GM18858 (cell line): ENCODE results near the gene LDLRAD4.
A peak's percentile ranks its signal among the peaks of the same experiment; 100 is the strongest.

Experiments
- ATAC-seq: cut with Tn5 transposase; IDR thresholded peaks from one replicate; pipeline ENCODE4 v1.9.1; 2021; ENCODE audit not compliant: unreplicated experiment

LDLRAD4 gene

DNA sequence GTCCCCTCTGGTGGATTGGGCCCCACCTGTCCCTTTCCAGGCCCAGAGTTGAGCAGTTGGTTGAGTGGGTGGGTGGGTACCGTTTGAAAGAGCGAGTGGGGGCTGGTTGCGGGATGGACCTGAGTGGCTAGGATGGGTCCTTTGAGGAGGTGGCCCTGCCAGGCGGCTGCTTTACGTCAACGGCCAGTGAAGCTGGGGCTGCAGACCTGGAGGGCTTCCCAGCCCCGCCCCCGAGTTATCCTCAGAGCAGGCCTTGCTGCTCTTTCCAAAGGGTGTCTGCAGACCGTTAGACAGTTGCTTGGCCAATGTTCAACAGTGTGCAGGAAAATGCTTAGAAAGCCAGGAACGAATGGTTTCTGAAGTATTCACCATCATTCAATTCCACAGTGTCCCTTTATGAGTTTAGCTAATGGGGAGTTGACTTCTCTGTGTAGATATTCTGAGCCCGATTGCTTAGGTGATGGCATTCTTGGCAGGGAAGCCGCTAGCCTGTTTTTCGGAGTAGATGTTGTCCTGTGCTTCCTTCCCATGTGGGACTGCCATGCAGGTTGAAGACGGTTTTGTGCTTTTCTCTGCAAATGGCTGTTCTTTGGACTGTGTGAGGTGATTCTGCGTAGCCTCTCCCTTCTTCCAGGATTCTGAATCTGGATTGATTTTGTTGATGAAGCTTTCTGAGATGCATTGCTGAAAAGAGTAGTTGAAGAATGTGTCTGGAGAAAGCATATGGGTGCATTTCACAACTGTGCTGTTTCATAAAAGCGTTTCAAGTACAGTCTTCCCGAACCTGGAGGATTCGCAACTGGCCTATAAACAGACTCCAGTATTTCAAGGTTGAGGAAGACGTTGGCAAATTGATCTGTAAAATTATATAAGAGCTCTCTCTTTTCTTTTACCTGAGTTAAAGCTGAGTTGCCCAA is 45.8 kb downstream of the LDLRAD4 start:
- ATAC-seq, result no peak

DNA sequence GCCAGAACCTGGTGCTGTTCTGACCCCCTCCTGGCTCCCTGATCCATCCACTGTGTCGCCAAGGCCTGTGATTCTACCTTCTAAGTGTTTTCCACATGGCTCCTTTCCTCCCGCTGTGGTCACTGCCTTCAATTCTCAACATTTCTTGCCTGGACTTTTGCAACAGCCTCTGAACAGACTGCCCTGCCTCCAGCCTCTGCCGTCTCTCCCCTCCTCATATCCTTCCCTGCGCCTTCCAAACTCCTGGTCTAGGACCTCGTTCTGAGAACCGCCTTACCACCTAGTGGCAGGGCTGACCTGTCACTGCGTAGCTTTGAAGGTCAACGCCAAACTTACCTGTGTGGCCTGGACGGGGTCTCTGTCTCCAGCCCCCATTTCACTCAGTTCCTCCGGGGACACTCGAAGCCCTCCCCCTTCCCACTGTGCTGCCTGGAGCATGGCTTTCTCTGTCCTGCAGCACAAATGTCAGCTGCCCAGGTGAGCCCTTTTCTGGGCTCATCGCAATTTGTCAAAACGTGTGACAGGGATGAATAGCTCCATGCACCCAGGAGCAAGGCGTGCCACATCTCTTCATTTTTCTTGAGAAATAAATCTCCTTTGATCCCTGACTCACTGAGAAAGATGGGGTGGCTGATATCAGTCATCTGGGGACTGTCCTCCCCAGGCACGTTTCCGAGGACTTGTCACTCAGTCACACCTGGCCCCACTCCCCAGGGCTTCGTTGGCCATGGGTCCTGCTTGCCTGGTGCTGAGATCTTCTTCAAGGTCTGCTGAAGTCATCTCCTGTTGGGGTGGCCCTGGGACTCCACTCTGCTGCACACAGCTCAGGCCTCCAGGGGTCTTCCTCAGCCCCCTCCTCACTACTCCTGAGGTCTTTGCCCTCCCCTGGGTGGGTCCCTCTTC is 46.7 kb downstream of the LDLRAD4 start:
- no peak for ATAC-seq

DNA sequence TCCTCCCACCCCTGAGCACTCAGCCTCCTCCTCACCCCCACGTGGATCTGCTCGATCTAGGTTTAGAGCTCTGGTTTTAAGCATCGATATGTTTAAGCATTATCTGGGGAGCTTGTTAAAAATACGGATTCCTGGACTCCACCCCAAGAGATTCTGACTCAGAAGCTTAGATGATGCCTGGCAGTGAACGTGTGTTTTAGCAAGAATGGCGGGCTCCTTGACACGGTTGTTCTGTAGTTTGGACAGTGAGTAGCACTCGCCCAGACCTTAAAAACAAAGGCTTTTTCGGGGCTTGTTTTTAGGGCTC is 47.3 kb downstream of the LDLRAD4 start:
- ATAC-seq, result no peak

DNA sequence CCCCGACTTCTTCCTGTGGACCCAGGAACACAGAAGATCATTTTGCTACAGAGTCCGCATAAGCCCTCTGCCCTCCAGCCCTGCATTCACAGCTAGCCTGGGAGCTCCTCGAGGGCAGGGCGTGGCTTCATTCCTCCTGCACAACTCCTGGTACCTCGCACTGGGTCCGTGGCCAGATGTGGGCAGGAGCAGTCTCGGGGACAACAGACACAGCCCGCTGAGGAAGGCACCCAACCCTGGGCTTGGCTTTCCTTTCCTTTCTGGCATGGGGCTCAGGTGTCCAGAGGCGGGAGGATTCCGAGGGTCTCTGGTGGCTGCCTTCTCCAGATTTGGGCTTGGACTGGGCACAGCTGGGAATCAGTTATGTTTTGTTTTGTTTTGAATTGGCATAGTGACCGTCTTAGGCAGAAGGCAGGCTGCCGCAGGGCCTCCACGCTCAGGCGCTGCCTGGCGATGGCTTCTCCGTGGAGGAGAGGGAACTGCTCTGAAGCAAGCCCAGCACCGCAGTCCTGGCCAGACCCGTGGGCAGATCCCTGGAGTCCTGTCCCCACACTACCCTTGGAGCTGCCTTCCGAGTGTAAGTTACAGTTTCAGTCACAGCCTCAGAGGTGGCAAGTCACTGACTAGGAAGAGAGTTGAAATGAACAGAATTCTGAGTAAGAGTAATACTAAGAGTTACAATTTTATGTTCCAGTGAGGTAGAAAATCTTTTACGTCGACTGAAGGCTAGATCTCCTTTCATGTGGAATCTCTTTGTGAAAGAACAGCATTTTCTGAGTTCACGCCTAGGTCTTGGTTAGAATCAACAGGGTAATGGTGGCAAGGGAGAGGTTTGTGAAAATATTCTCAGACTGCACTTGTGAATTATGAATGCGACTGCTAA is 47.9 kb downstream of the LDLRAD4 start:
- ATAC-seq, result no peak

DNA sequence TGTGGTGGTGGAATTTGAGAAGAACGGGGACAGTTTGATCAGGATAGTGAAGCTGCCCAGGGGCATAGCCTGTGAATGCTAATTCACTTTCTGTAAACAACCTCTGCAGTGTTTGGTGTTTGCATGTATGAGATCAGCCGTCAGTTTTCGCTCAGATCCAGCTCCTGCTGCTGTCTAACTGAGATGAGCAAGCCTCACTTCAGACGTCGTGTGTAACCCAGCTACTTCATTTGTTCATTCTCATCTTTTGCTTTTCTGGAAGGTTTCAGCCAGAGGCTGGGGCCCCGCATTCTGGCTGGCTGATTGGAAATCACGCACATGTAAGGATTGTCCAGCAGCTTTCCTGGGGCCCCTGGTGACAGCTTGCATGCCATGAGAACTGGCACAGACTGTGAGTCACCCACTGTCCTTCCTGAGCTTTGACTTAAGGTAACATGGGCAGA is 48.9 kb downstream of the LDLRAD4 start:
- ATAC-seq, result no peak

DNA sequence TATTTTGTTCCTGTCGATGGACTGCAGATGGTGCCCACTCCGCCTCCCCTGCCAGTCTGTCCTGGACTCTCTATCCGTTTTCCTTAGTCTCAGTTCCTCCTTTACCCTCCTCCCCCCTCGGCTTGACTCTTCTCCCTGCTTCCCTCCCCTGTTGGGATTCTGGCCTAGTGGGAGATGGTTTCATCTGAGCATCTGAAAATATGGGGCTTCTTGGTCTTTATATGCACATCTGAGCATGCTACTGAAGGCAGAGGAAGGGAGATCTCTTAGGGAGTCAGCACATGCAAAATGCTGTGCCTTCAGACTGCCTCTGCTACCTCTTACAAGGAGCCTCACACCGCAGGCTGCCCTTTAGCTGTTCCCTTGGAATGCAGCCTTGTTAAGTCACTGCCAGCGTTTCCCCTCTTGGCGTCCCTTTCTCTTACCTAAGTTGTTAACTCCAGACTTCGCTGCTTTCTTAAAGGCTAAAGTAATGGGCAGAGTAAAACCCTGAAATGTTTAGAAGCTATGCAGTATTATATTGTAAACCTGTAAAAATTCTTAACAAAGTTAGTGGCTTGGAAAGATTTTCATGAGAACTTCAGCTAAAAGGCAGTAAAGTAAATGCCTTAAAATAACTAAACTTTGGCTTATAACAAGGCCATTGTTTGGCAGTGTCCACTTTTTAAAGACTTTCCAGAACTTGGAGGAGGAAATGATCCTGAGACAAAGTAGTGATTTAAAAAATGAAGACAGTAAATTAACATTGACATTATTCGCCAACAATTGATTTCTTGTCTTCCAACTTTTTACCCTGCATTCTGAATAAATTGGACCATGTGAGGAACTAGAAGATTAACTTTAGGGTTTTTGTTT is 49.8 kb downstream of the LDLRAD4 start:
- no peak for ATAC-seq

DNA sequence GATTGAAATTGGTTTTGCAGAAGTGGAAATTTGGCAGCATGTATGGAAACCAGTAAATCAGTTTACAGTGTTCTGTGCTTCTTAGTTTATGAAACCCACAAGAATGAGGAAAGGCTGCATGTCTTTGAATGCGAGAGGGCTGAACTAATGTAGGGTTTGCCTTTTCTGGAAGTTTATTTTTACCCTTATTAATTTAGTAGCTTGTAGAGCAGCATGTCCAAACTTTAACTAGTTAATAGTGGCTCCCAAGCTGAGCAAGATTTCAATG is 50.4 kb downstream of the LDLRAD4 start:
- ATAC-seq, result no peak

DNA sequence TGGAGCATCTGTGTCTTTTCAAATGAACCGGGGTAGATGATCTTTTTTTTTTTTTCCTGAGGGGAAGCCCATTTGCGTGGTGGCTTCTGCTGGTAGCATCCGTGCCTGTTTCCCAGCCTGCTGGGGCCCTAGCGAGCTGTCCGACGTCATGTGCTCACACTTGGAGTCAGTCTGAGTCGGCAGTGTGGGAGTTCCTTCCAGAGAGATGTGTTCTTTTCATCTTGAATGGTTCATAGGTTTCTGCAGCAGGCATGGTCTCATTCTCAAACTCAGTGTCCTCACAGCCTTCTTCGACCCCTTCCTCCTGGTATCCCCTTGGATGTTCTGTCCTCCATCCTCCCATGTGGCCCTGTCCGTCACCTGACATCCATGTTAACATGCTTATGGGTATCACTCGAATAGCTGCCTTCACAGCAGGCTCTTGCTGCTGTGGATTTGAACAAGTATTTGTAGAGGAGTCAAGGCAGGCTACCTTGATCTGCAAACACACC is 51.0 kb downstream of the LDLRAD4 start:
- ATAC-seq, result no peak

DNA sequence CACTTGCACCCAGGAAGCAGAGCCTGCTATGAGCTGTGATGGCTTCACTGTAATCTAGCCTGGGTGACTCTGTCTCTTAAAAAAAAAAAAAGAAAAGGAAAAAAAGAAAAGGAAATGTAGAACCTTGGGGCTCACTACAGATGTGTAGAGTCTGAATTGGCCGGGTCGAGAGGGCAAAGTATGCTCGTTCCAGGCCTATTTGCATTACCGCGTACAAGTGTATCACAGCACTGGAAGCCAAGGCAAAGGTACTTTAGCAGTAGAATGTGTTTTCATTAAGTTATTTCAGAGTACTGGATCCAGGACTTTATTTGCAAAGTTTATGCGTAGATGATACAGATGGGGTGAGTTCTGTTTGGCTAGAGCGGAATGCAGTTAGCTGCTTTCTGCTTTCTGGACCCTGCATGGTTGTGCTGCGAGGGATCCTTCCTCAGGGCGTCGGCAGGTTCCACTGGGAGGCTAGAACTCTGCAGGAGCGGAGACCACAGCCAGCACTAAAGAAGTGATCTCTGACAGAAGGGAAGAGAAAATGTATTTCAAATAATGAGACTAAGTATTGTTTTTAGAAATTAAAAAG is 51.8 kb downstream of the LDLRAD4 start:
- ATAC-seq, result no peak

DNA sequence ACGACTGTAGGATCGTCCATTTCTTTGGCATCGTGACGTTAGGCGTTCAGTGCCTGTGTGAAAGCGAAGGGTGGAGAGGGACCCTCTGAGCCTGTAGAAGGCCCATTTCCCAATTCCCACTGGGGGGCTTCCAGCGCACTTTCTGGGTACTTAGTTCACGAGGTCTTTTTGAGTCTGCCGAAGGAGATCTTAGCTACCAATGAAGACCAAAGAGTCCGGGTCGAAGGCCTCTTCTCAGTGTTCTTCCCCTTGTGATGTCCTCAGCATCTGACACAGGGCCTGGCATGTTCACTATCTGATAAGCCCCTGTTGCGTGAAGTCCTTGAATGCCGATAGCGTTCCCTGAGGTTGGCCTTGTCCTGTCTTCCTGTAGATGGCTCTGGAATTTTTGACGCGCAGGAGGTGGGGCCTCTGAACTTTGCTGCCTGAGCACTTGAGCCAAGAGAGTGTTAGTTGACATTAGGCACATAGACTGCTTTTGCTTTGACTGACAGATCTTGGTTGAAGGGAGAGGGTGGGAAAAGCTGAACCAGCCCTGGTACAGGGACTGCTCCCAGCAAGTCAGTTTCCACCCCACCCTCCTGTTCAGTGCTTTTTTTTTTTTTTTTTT is 52.8 kb downstream of the LDLRAD4 start:
- ATAC-seq, result no peak

DNA sequence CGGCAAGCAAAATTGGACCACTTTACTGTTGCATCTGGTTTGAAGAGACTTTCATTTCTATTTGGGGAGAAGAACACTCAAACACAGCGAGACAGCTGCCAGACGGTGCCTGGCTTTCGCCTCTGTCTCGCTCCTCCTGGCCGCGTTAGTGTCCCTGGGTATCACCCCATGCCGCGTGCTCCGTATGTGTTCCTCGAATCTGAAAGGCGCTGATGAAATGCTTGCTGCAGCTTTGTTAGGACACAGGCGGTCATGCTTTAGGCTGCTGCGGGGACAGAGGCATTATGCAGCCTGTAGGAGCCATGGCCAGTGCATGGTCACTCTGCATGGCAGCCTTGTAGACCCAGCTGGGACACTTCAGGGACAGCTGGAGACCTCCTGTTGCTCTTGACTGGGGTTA is 53.9 kb downstream of the LDLRAD4 start:
- ATAC-seq, result no peak

DNA sequence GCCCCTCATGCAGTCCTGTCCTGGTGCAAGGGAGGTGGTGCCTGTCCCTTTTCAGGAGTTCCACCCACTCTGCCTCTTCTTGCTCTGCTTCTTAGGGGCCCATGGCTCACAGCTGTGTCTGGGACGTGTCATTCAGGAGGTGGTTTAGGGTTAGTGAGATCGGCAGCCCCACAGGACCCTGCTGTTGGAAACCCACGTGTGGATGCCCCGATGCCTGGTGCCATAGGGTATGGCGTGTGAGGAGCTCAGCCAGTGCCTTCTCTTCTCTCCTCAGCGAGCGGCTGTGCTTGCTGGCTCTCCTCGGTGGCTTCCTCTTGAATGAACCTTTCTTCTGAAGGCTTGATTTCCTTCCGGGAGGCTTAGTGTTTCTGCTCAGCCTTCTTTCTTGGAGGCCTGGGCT is 55.2 kb downstream of the LDLRAD4 start:
- ATAC-seq, result no peak

DNA sequence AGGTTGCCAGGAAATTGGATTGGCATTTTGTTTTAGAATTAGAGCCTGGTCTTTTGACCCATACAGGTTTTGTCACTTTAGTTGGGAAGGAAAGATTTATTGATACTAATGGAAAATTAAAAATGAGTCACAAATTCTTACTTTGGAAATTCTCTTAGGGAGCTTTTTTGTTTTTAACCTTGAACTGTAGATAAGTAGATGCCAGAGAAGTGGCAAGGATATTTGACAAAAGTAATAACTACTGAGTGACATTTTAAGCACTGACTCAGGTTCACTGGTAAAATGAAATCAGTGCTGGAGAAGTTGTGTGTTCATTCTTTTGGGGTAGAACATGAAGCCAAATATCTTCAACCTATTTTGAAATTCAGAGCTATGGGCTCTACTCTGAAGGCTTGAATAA is 56.5 kb downstream of the LDLRAD4 start:
- ATAC-seq, result no peak

DNA sequence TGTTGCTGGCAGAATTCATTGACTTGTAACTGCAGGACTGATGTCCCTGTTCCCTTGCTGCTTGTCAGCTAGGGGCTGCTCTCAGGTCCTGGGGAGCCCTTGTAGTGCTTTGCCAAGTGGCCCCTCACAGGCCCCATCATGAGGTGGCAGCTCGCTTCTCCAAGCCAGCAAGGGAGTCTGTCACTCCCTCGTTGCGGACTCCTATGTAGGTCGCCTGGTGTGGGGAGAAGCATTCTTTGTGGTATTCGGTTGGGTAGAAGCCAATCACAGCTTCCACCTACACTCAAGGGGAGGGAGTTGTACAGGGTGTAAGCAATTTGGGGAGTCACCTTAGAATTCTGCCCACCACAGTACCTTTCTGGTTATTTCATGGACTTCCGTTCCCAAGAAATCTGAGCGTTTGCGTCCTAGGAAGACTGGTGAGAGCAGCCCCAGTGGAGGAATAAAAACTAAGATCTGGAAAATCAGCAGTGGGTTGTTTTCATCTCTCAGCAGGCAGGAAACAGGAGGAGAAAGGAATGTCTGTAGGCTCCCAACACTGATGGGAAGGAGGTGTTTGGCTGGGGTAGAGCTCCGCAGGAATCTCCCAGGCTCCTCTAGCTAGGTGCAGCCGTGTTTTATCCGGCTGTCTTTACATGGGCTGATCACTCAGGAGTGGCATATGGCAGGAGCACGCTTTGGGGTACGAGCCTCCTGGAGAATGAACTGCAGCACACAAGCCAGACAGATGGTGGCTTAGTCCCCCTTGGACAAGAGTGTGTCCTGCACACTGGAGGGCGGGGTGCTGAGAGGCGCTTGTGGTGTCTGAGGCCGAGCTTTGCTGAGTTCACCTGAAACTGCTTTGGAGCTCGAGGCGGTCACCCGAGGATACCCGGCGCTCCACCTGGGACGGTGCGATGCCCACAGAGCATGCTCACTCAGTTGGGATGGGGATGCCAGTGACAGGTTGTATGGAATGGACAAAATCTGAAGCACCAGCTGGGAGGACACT is 58.3 kb downstream of the LDLRAD4 start:
- ATAC-seq, result no peak

DNA sequence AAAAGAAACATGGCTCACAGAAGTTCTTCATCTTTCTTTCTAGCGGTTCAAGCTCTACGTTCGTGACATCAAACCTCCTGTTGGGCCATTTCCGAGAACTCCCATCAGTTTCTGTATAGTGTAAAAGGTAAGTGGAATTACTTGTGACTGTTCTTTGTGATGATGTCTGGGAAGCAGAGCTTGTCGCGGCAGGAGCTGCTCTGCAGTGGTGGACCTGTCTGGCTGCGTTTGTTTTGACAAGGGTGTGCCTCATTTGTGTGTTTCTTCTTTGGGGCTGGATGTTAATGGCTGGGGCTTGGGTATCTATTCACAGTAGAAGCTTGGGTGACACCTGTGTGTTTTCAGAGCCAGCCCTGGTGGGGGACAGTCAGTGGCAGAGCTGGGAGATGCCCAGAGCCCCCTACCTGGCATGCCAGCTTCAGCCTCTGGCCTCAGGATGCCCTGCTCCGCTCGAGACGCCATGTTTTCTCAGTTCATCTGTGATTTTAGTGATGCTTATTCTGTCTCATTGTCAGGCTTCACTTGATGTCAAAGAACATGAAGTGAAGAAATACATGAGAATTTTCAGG is 59.6 kb downstream of the LDLRAD4 start:
- no peak for ATAC-seq

DNA sequence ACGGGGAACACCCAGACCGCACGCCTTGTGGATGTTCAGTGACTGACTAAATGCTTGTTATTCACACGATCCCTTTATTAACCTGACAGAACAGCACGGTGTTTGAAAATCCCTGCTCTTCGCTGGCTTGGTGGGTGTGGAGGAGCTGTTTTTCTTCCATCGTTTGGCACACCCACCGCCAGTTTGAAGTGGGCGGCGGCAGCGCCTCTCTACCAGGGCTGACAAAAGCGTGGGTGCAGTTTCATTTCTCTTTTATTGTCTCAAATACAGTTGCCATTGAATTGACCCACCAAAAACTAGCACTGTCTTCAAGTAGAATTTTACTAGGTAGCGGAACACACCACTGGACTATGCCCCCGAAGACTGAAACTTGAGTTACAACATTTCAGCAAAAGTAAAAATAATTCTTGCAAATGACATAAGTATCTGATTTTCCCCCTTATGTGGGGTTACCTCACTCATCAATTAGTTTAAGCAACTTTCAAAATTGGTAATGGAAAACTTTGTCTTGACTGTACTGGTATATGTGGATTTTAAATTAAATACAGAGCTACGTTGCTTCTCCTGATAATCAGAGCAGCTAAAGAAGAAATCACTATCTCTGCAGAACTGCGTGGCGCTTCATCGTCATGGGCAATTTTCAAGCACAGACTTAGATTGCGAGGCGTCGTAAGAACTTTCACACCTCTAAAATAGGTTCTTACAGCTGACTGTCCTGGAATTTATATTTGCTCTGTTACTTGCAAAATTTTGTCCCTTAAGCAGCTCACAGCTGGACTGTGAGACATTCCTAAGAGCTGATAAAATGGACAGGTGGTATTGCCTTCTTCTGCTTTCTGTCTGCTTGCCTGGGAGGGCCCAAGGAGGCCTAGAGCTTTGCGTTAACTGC is 60.9 kb downstream of the LDLRAD4 start:
- peak; percentile 63 for ATAC-seq
